T-helper 2 cell (primary cell): Measurements from ENCODE around the gene BIRC6.
"Not testable (repeated sequence)": the region's sequence is repeated elsewhere in the genome, so short reads cannot be mapped to it uniquely, and the experiment has no call there.

Source experiments
- DNase-seq, 5 experiments: peaks; one replicate each; pipeline versions ENCODE4 v3.0.0 to v3.0.0-alpha.2; 2012 to 2022

BIRC6 gene

GRCh38 chr2:32624812-32625211 is 268.0 kb downstream of the BIRC6 start:
- no peak for DNase-seq

- no peak for DNase-seq
Observed at GRCh38 chr2:32626639-32627221, 269.9 kb downstream of the BIRC6 start.

- DNase-seq: peak in 1 of 5 experiments; percentile 9
Observed at GRCh38 chr2:32627441-32627813, 270.6 kb downstream of the BIRC6 start.

GRCh38 chr2:32627814-32628579 is 271.2 kb downstream of the BIRC6 start, which contains the start of gene TTC27:
Gene TTC27, plus strand, starts transcription at chr2:32628050. Its CDS starts 243 bp downstream, at chr2:32628293.
- peak; percentile 86 to 97 (median 92) for DNase-seq

- peak in 1 of 5 experiments; percentile 45 for DNase-seq
Observed at GRCh38 chr2:32632089-32632488, 275.3 kb downstream of the BIRC6 start.

- no peak for DNase-seq
Observed at GRCh38 chr2:32633040-32633439, 276.2 kb downstream of the BIRC6 start.

- not testable (repeated sequence) for DNase-seq
Observed at GRCh38 chr2:32638548-32638947, 281.7 kb downstream of the BIRC6 start.

- no peak for DNase-seq
Observed at GRCh38 chr2:32641180-32641579, 284.4 kb downstream of the BIRC6 start.

GRCh38 chr2:32647180-32647651 is 290.4 kb downstream of the BIRC6 start:
- DNase-seq: no peak

GRCh38 chr2:32652555-32653209 is 295.9 kb downstream of the BIRC6 start:
- DNase-seq: no peak

GRCh38 chr2:32656069-32656468 is 299.2 kb downstream of the BIRC6 start:
- no peak for DNase-seq

- DNase-seq: no peak
Observed at GRCh38 chr2:32663864-32664263, 307.0 kb downstream of the BIRC6 start.

- no peak for DNase-seq
Observed at GRCh38 chr2:32666704-32667103, 309.9 kb downstream of the BIRC6 start.

GRCh38 chr2:32668254-32668653 is 311.4 kb downstream of the BIRC6 start:
- no peak for DNase-seq
